22Rv1 (cell line): Measurements from ENCODE around the gene OOSP2.
"Not testable (repeated sequence)": the region's sequence is repeated elsewhere in the genome, so short reads cannot be mapped to it uniquely, and the experiment has no call there.

Experiments used
- ZFX ChIP-seq: fragments of 450-650 bp; IDR thresholded peaks from 2 replicates; pipeline ENCODE4 v1.6.1; 2017; ENCODE audit warnings: antibody characterized with exemption, borderline replicate concordance
- TF ChIP-seq, protein P1 (sequence below): fragments of 450-650 bp; IDR thresholded peaks from 2 replicates; pipeline ENCODE4 v1.5.1; 2017; ENCODE audit warnings: mild to moderate bottlenecking

DNA sequence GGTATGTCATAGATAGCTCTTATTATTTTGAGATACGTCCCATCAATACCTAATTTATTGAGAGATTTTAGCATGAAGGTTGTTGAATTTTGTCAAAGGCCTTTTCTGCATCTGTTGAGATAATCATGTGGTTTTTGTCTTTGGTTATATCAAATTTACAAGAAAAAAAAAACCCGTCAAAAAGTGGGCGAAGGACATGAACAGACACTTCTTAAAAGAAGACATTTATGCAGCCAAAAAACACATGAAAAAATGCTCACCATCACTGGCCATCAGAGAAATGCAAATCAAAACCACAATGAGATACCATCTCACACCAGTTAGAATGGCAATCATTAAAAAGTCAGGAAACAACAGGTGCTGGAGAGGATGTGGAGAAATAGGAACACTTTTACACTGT lies 10.6 kb downstream of the OOSP2 start:
- TF ChIP-seq, protein P1, sequence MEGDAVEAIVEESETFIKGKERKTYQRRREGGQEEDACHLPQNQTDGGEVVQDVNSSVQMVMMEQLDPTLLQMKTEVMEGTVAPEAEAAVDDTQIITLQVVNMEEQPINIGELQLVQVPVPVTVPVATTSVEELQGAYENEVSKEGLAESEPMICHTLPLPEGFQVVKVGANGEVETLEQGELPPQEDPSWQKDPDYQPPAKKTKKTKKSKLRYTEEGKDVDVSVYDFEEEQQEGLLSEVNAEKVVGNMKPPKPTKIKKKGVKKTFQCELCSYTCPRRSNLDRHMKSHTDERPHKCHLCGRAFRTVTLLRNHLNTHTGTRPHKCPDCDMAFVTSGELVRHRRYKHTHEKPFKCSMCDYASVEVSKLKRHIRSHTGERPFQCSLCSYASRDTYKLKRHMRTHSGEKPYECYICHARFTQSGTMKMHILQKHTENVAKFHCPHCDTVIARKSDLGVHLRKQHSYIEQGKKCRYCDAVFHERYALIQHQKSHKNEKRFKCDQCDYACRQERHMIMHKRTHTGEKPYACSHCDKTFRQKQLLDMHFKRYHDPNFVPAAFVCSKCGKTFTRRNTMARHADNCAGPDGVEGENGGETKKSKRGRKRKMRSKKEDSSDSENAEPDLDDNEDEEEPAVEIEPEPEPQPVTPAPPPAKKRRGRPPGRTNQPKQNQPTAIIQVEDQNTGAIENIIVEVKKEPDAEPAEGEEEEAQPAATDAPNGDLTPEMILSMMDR = not testable (repeated sequence)
- TF ChIP-seq ZFX = not testable (repeated sequence)
